ENCODE results near the gene ASTN1.
A peak's percentile ranks its signal among the peaks of the same experiment; 100 is the strongest.

The ASTN1 gene

GRCh38 chr1:177198243-177198642, 33.7 kb upstream of the ASTN1 start:
- DNase-seq (ENCODE audit: low read depth): no peak
- H3K4me3 ChIP-seq (ENCODE audit: low read length): no peak overlapping the region
- no peak for TF ChIP-seq CTCF (IDR thresholded peaks at IDR 0.05; ENCODE audit: insufficient read depth, low read depth, low read length, missing control alignments)

- no peak overlapping the region for H3K4me3 ChIP-seq (ENCODE audit: low read length)
- no peak for DNase-seq (ENCODE audit: low read depth)
- no peak for TF ChIP-seq CTCF (IDR thresholded peaks at IDR 0.05; ENCODE audit: insufficient read depth, low read depth, low read length, missing control alignments)
Measured at GRCh38 chr1:177190308-177190970, 25.9 kb upstream of the ASTN1 start.

GRCh38 chr1:177186639-177187038, 22.1 kb upstream of the ASTN1 start:
- H3K4me3 ChIP-seq (ENCODE audit: low read length): no peak overlapping the region
- no peak for TF ChIP-seq CTCF (IDR thresholded peaks at IDR 0.05; ENCODE audit: insufficient read depth, low read depth, low read length, missing control alignments)

GRCh38 chr1:177185209-177185608, 20.7 kb upstream of the ASTN1 start:
- TF ChIP-seq CTCF (IDR thresholded peaks at IDR 0.05; ENCODE audit: insufficient read depth, low read depth, low read length, missing control alignments): peak; percentile 45
- peak; percentile 27 for DNase-seq (ENCODE audit: low read depth)
- H3K4me3 ChIP-seq (ENCODE audit: low read length): no peak overlapping the region

More at GRCh38 chr1:177186639-177187038, 22.1 kb upstream of the ASTN1 start:
- DNase-seq (ENCODE audit: low read depth): no peak

- no peak for TF ChIP-seq CTCF (IDR thresholded peaks at IDR 0.05; ENCODE audit: insufficient read depth, low read depth, low read length, missing control alignments)
- no peak for DNase-seq (ENCODE audit: low read depth)
- H3K4me3 ChIP-seq (ENCODE audit: low read length): no peak overlapping the region
Measured at GRCh38 chr1:177183836-177184235, 19.3 kb upstream of the ASTN1 start.

GRCh38 chr1:177181631-177182291, 17.2 kb upstream of the ASTN1 start:
- DNase-seq (ENCODE audit: low read depth): peak; percentile 49
- TF ChIP-seq CTCF (IDR thresholded peaks at IDR 0.05; ENCODE audit: insufficient read depth, low read depth, low read length, missing control alignments): peak; percentile 77
- H3K4me3 ChIP-seq (ENCODE audit: low read length): peak overlapping the region; percentile 5

GRCh38 chr1:177181280-177181630, 16.7 kb upstream of the ASTN1 start:
- no peak for TF ChIP-seq CTCF (IDR thresholded peaks at IDR 0.05; ENCODE audit: insufficient read depth, low read depth, low read length, missing control alignments)
- peak overlapping the region; percentile 5 for H3K4me3 ChIP-seq (ENCODE audit: low read length)
- no peak for DNase-seq (ENCODE audit: low read depth)

All from epithelial cell of esophagus (primary cell).